Suprapubic skin (tissue), 4 donors: ENCODE measurements around the gene SLC22A3. TPM values are rescaled to one million over a fixed set of nuclear protein-coding genes. Genes with fewer than 3 reads are reported as not detected.
"Not testable (repeated sequence)": the region's sequence is repeated elsewhere in the genome, so short reads cannot be mapped to it uniquely, and the experiment has no call there.

Experiments used
- DNase-seq, 2 donors: peaks; one replicate each; pipeline ENCODE4 v3.0.0-alpha.2; 2019; ENCODE audit warnings: low spot score in 2 of 2
- H3K27ac ChIP-seq: fragments of 200-600 bp; sonication (generic); one replicate; pipeline ENCODE4 v1.5.1; 2019
- H3K27me3 ChIP-seq: fragments of 200-600 bp; sonication (generic); one replicate; pipeline ENCODE4 v1.5.1; 2019
- H3K36me3 ChIP-seq: fragments of 200-600 bp; sonication (generic); one replicate; pipeline ENCODE4 v1.5.1; 2019
- H3K4me1 ChIP-seq: fragments of 200-600 bp; sonication (generic); one replicate; pipeline ENCODE4 v1.5.1; 2019
- H3K4me3 ChIP-seq: fragments of 200-600 bp; sonication (generic); one replicate; pipeline ENCODE4 v1.5.1; 2019; ENCODE audit warnings: mild to moderate bottlenecking
- H3K9me3 ChIP-seq: fragments of 200-600 bp; sonication (generic); one replicate; pipeline ENCODE4 v1.5.1; 2019
- CTCF ChIP-seq, 2 donors: fragments of 200-600 bp in 1 of 2; fragments of 450-650 bp in 1 of 2; sonication (generic) in 1 of 2; IDR thresholded peaks; one replicate each; pipeline ENCODE4 v1.5.1; 2016 to 2019; ENCODE audit warnings: antibody characterized with exemption in 2 of 2, mild to moderate bottlenecking in 1 of 2, moderate library complexity in 1 of 2
- EP300 ChIP-seq: sonication (generic); formaldehyde crosslinking; IDR thresholded peaks from one replicate; pipeline ENCODE4 v1.6.1; 2017; ENCODE audit warnings: antibody characterized with exemption
- POLR2A ChIP-seq, 2 donors: fragments of 450-650 bp; IDR thresholded peaks; one replicate each; pipeline ENCODE4 v1.6.1; 2017; ENCODE audit warnings: antibody characterized with exemption in 2 of 2, mild to moderate bottlenecking in 2 of 2, moderate library complexity in 2 of 2
- POLR2AphosphoS5 ChIP-seq, 3 donors: sonication (generic); formaldehyde crosslinking; IDR thresholded peaks; one replicate each; pipeline ENCODE4 v1.6.1; 2017; ENCODE audit warnings: antibody characterized with exemption in 3 of 3
- WGBS: methylation state at CpG from one replicate; pipeline ENCODE4 v1.1.5; 2018; 5-methylcytosine and 5-hydroxymethylcytosine counted together
- total RNA-seq, 4 donors: library from RNA; depleted of rRNA; stranded (reverse); fragments of >200 nt; gene quantifications; one replicate each; pipeline ENCODE4 v1.1.0, GENCODE V29; 2016

Gene SLC22A3
- total RNA-seq, 4 donors from 2014 or later = 13.3 to 15.8 (median 15.7) TPM

DNA sequence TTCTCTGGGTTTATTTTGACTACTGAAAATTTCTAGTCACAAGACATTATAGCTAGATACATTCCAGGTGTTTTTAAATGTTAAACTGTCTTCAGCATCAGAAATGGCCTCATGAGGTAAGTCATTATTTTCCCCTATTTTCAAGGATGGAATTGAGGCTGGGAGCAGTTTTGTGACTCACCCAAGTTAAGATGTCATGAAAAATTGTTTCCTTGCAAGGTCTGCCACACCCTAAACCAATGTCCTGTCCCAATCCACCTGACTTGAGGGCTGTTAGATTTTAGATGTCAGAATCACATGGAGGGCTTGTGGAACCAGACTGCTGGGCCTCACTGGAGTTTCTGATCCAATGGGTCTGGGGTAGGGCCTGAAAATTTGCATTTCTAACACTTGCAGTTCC lies 16.9 kb downstream of the SLC22A3 start:
- DNase-seq = no peak
- no peak overlapping the region for H3K27ac ChIP-seq

DNA sequence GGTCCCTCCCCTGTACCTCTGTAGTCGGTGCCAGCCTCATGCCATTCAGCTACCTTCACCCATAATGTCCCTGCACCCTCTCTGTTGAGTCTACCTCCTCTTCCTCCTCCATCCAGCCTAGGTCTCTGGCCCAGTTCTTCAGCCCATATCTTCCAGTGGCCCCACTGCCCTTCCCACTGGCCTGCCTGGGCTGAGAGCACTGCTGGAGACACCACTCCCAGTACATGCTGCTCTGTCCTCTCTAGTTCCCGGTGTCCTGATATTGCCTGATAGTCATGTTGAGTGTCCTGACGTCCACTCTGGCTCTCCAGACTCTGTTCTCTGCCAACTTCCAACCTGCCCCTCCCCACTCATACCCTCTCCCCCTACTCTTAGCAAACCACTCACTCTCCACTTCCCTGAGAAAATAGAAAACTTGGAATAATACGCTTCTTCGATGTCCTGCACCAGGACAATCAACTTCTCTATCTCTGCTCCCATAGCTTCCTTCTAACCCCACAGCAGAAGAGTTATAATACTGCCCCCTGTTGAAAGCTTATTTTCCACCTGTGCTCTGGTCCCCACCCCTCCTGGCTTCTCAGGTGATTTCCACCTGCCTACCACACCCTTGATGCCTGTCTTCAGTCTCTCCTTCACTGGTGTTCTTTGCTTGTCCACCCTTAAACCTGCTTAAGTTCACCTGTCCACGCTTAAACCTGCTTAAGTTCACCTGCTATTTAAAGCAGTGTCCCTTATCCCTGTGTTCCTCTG lies 19.8 kb downstream of the SLC22A3 start:
- TF ChIP-seq EP300 = no peak
- TF ChIP-seq POLR2AphosphoS5 (IDR thresholded peaks at IDR 0.05) = no peak
- TF ChIP-seq CTCF (IDR thresholded peaks at IDR 0.05) = no peak
- no peak for TF ChIP-seq POLR2A (IDR thresholded peaks at IDR 0.05)

More for the DNA sequence above, 16.9 kb downstream of the SLC22A3 start:
- no peak overlapping the region for H3K4me3 ChIP-seq
- no peaks in the 10 kb centered on the region for H3K9me3 ChIP-seq
- no peaks in the 10 kb centered on the region for H3K4me1 ChIP-seq
- no peaks in the 10 kb centered on the region for H3K36me3 ChIP-seq
- H3K27me3 ChIP-seq = no peaks in the 10 kb centered on the region
- TF ChIP-seq EP300 (no peak), CTCF (IDR thresholded peaks at IDR 0.05) (no peak), POLR2AphosphoS5 (IDR thresholded peaks at IDR 0.05) (no peak), POLR2A (IDR thresholded peaks at IDR 0.05) (no peak)

DNA sequence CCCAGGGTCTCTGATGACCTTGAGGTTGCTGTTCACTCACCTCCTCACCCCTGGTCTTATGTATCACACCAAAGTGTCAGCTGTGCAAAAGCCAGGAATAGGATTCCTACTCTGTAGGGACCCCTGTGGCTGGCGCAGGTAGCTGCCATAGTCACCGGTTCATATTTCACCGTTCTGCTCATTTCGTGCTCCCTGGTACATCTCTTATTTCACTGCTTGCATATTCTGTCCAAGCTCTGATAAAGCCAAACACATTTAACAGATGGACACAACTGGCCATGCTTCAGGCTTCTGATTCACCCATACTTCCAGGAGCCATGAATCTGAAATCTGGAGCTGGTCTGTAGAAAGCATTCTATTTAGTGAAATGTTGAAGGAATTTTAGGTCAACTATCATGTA lies 20.5 kb downstream of the SLC22A3 start:
- no peak overlapping the region for H3K4me3 ChIP-seq
- TF ChIP-seq POLR2AphosphoS5 (IDR thresholded peaks at IDR 0.05) = no peak
- no peak for TF ChIP-seq EP300
- no peak for TF ChIP-seq CTCF (IDR thresholded peaks at IDR 0.05)
- TF ChIP-seq POLR2A (IDR thresholded peaks at IDR 0.05) = no peak
- no peak overlapping the region for H3K27ac ChIP-seq
- no peak for DNase-seq
- no peaks in the 10 kb centered on the region for H3K4me1 ChIP-seq
- no peaks in the 10 kb centered on the region for H3K27me3 ChIP-seq
- no peaks in the 10 kb centered on the region for H3K36me3 ChIP-seq
- WGBS = 77% methylated on average over 4 of the region's 4 CpGs
- no peaks in the 10 kb centered on the region for H3K9me3 ChIP-seq

More for the DNA sequence above, 19.8 kb downstream of the SLC22A3 start:
- DNase-seq = no peak
- no peaks in the 10 kb centered on the region for H3K9me3 ChIP-seq
- no peak overlapping the region for H3K27ac ChIP-seq
- no peaks in the 10 kb centered on the region for H3K4me1 ChIP-seq
- 90% methylated on average over 6 of the region's 6 CpGs for WGBS
- H3K36me3 ChIP-seq = no peaks in the 10 kb centered on the region
- H3K4me3 ChIP-seq = no peak overlapping the region
- H3K27me3 ChIP-seq = no peaks in the 10 kb centered on the region

GRCh38 chr6:160373601-160374000 lies 25.4 kb downstream of the SLC22A3 start:
- peaks cover 13% of the 10 kb centered on the region for H3K4me1 ChIP-seq
- WGBS = 95% methylated on average over 3 of the region's 4 CpGs
- DNase-seq, H3K27ac ChIP-seq, H3K4me3 ChIP-seq, H3K27me3 ChIP-seq, H3K36me3 ChIP-seq, H3K9me3 ChIP-seq: not testable (repeated sequence)

GRCh38 chr6:160374836-160375560 lies 26.8 kb downstream of the SLC22A3 start:
- TF ChIP-seq POLR2AphosphoS5 (IDR thresholded peaks at IDR 0.05) (no peak), POLR2A (IDR thresholded peaks at IDR 0.05) (no peak), CTCF (IDR thresholded peaks at IDR 0.05) (no peak), EP300 (no peak)

More at GRCh38 chr6:160374836-160375560, 26.8 kb downstream of the SLC22A3 start:
- peaks cover 24% of the 10 kb centered on the region for H3K4me1 ChIP-seq
- H3K9me3 ChIP-seq = no peaks in the 10 kb centered on the region
- no peaks in the 10 kb centered on the region for H3K27me3 ChIP-seq
- no peak overlapping the region for H3K27ac ChIP-seq
- 91% methylated on average over 3 of the region's 3 CpGs for WGBS
- no peak for DNase-seq
- H3K4me3 ChIP-seq = no peak overlapping the region
- no peaks in the 10 kb centered on the region for H3K36me3 ChIP-seq
